MG63 (cell line): ENCODE data around the gene EBP. TPM values are rescaled to one million over a fixed set of nuclear protein-coding genes. Genes with fewer than 3 reads are reported as not detected.
A peak's percentile ranks its signal among the peaks of the same experiment; 100 is the strongest.

ENCODE experiments used
- DNase-seq: peaks from one replicate; pipeline ENCODE4 v3.0.0-alpha.2; 2020
- H3K27me3 ChIP-seq: fragments of 250-450 bp; sonication (Bioruptor Pico); 2 replicates; pipeline ENCODE4 v1.5.1; 2020; ENCODE audit warnings: mild to moderate bottlenecking, moderate library complexity
- H3K36me3 ChIP-seq: fragments of 250-450 bp; sonication (Bioruptor Pico); 2 replicates; pipeline ENCODE4 v1.5.1; 2020; ENCODE audit warnings: mild to moderate bottlenecking, moderate library complexity
- H3K4me3 ChIP-seq: fragments of 250-450 bp; sonication (Bioruptor Pico); 2 replicates; pipeline ENCODE4 v1.5.1; 2020; ENCODE audit warnings: mild to moderate bottlenecking, moderate library complexity
- H3K9me3 ChIP-seq: fragments of 250-450 bp; sonication (Bioruptor Pico); 2 replicates; pipeline ENCODE4 v1.5.1; 2020; ENCODE audit warnings: mild to moderate bottlenecking, moderate library complexity
- total RNA-seq: library from RNA; depleted of rRNA; stranded (reverse); fragments of >200 nt; shearing (Covaris generic); gene quantifications from 2 replicates; pipeline ENCODE4 v1.2.3, GENCODE V29; 2014; ENCODE audit warnings: low replicate concordance

The EBP gene
- total RNA-seq, 1 experiment from 2014 or later, result 32.9 TPM

DNA sequence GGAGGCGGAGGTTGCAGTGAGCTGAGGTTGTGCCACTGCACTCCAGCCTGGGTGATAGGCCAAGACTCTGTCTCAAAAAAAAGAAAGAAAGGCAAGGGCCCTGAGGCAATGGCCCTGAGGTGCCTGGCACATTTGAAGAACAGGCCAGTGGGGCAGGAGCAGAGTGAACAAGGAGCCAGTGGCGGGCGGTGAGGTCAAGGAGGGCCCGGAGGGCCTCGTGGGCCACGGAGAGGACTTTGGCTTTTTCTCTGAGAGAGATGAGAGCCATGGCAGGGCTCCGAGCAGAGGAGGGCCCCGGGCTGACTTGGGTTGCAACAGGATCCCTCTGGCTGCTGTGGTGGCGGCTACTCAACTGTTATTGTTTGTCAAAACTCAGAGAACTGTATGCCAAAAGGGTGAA is 32.3 kb upstream of the EBP start:
- H3K36me3 ChIP-seq, result no peaks in the 10 kb centered on the region
- no peak for DNase-seq
- no peaks in the 10 kb centered on the region for H3K9me3 ChIP-seq
- H3K27me3 ChIP-seq, result no peaks in the 10 kb centered on the region
- H3K4me3 ChIP-seq, result no peak overlapping the region

DNA sequence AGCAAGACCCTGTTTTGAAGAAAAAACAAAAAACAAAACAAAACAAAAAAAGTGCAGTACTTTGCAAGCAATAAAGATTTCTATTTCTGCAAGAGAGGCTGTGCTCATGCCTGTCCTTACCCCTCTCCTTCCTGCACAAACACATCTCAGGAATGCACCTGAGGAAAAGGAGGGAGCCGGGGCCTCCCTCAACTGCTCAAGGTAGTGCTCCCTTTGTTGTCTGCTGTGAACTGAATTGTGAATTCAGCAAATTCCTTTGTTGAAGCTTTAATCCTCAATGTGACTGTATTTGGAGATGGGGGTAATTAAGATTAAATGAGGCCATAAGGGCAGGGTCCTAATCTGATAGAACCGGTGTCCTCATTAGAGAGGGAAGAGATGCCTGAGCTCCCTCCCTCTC is 31.7 kb upstream of the EBP start:
- Histone ChIP-seq H3K4me3 (no peak overlapping the region), H3K9me3 (no peaks in the 10 kb centered on the region), H3K27me3 (no peaks in the 10 kb centered on the region), H3K36me3 (no peaks in the 10 kb centered on the region)
- no peak for DNase-seq

DNA sequence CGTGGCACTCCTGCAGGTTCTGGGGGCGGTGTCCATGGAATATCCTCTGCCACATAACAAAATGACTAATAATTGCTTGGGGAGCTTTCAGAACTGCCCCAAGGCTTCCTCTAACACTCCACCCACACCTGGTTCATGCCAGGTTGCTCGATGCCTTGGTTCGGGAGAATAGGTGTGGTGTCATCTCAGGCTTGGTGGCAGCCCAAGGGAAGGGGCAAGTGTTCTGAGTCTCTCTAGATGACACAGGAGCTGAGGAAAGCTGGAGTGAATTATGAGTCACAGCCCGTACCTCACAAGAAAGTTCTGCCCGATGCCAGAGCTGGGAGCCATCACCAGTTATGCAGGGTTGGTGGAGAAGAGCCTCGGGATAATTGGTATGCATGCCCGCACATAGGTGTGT is 30.9 kb upstream of the EBP start:
- Histone ChIP-seq H3K36me3 (no peaks in the 10 kb centered on the region), H3K9me3 (no peaks in the 10 kb centered on the region), H3K27me3 (no peaks in the 10 kb centered on the region), H3K4me3 (no peak overlapping the region)
- DNase-seq, result no peak

DNA sequence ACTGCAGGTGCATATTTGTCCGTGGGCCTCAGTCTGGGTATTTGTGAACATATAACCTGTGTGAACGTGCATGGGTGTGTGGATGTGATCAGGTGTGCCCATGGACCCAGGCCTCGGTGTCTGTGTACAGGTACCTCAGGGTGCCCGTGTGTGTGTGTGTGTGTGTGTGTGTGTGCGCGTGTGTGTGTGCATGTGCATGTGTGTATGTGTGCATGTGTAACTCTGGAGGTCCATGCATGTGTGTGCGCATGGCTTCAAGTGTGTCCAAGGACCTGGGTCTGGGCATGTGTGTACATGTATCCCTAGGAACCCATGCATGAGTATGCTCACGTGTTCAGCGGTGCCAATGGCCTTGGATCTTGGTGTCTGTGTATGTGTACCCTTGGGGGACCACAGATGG is 29.8 kb upstream of the EBP start:
- no peaks in the 10 kb centered on the region for H3K36me3 ChIP-seq
- no peak for DNase-seq
- H3K4me3 ChIP-seq, result no peak overlapping the region
- no peaks in the 10 kb centered on the region for H3K9me3 ChIP-seq
- H3K27me3 ChIP-seq, result no peaks in the 10 kb centered on the region

DNA sequence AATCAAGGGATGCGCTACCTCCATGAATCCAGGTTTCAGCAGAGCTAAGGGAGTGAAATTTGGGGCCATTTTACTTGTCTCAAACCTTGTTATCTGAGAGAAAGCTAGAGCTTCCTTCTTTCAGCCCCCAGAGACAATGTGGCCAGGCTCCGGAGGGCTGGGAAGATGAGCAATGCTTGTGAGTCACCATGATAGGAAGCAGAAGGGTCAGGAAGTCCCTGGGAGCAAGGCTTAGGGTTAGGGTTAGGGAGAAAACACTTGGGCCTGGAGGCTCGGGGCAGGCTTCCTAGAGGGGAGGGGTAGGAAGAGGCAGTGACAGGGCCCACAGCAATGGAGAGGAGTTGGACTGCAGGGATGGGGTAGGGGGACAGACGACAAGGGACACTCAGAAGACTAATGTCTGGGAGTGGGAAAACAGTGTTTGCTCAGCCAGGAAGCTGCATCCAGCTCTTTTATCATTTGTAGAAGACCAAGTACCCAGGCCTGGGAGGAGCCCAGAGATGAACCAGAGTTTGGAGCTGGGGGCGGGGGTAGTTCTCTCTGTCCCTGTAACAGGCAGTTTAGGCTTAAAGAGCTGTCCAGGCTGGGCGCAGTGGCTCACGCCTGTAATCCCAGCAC is 29.2 kb upstream of the EBP start:
- Histone ChIP-seq H3K4me3 (no peak overlapping the region), H3K36me3 (no peaks in the 10 kb centered on the region), H3K9me3 (no peaks in the 10 kb centered on the region), H3K27me3 (no peaks in the 10 kb centered on the region)
- DNase-seq, result peak; percentile 51

DNA sequence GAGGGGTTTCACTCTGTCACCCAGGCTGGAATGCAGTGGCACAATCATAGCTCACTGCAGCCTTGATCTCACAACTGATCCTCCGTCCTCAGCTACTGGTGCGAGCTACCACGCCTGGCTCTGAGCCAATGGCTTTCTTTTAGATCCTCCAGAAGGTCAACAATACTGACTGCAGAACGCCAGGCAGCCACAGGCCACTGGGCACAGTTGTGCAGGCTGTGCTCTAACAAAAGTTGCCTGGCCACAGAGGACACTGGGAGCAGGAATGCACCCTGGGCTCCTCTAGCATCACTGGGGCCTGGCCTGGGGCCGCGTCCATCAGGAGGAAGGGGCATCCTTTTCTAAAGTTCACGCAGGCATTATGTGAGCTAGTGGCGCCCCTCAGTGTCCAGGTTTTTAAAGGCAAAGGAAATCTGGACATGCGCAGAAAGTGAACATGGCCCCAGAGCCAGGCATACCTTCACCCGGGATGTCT is 27.7 kb upstream of the EBP start:
- DNase-seq, result no peak
- H3K36me3 ChIP-seq, result no peaks in the 10 kb centered on the region
- H3K27me3 ChIP-seq, result no peaks in the 10 kb centered on the region
- H3K4me3 ChIP-seq, result no peak overlapping the region
- no peaks in the 10 kb centered on the region for H3K9me3 ChIP-seq

DNA sequence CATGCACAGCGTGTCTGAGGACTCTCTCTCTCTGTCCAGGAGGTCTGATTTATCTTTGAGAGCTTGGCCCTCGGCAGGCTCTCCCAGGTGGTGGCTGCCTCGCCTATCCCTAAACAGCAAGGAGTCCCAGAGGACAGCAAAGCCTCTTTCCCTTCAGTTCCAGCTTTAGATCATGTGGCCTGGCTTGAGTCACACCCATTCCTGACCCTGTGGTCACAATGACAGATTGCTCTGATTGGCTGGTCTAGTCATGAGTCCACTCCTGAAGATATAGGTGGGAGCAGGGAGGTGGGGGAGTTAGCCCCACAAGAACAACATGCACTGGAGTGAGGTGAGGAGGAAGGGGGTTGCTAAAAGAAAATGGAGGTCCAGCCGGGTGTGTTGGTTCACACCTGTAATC is 24.9 kb upstream of the EBP start:
- no peaks in the 10 kb centered on the region for H3K27me3 ChIP-seq
- no peak for DNase-seq
- H3K36me3 ChIP-seq, result no peaks in the 10 kb centered on the region
- H3K9me3 ChIP-seq, result no peaks in the 10 kb centered on the region
- H3K4me3 ChIP-seq, result no peak overlapping the region

DNA sequence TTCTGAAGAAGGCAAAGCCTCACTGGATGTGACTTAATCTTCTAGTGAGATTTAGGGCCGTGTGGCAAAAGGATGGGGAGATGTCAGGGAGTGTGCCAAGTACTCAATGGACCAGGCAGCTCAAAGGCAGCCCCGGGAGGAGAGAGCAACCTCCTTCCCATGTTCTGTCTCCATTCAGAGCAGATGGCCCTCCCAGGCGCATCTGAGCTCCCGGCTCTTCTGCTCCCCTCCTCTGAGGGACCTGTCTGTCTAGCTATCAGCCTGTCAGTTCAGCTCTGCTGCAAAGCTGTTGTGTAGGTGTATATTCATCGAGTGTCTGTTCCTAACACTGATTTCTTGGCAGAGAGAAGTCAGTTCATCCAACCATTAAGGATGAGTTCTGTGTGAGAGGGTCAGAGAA is 23.7 kb upstream of the EBP start:
- no peaks in the 10 kb centered on the region for H3K27me3 ChIP-seq
- no peak for DNase-seq
- no peak overlapping the region for H3K4me3 ChIP-seq
- H3K9me3 ChIP-seq, result no peaks in the 10 kb centered on the region
- no peaks in the 10 kb centered on the region for H3K36me3 ChIP-seq

DNA sequence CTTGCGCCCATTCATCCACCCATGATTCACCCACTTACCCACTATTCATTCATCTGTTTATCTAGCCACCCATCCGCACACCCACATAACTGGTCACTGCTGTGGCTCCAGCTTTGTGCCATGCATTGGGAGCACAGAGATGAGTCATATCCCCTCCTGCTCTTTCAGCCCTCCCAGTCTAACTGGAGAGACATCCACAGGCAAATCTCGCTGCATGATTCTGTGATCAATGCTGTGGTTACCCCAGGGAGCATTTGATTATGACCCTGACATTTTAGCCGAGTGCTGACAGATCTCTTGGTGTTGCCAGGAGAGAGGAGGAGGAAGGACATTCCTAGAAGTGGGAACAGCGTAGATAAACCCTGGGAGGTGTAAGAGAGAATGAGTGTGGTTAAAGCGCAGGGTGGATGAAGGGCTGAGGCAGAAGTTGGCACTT is 23.2 kb upstream of the EBP start:
- Histone ChIP-seq H3K9me3 (no peaks in the 10 kb centered on the region), H3K27me3 (no peaks in the 10 kb centered on the region), H3K4me3 (no peak overlapping the region), H3K36me3 (no peaks in the 10 kb centered on the region)
- peak; percentile 81 for DNase-seq

DNA sequence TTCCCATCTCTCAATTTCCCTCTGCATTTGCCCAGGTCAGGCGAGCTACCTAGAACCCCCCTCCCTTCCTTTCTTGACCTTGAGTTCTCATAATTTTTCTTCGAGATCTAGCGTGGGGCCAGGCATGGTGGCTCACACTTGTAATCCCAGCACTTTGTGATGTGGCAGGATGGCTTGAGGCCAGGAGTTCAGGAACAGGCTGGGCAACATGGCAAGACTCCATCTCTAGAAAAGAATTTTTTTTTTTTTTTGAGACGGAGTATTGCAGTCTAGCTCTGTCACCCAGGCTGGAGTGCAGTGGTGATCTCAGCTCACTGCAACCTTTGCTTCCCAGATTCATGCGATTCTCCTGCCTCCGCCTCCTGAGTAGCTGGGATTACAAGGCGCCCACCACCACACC is 17.3 kb upstream of the EBP start:
- Histone ChIP-seq H3K36me3 (no peaks in the 10 kb centered on the region), H3K27me3 (no peaks in the 10 kb centered on the region), H3K4me3 (no peak overlapping the region), H3K9me3 (no peaks in the 10 kb centered on the region)
- DNase-seq, result no peak

DNA sequence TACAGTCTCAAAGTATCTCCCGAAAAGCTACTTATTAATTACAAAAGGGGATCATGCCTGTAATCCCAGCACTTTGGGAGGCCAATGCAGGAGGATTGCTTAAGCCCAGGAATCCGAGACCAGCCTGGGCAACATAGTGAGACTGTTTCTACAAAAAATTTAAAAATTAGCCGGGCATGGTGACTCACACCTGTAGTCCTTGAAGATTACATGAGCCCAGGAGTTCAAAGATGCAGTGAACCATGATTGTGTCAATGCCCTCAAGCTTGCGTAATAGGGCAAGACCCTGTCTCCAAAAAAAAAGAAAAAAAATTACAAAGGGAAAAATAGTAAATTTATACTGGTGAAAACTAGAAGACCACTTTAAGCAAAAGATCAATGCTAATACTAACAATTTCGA is 16.1 kb upstream of the EBP start:
- H3K9me3 ChIP-seq, result no peaks in the 10 kb centered on the region
- DNase-seq, result no peak
- H3K4me3 ChIP-seq, result no peak overlapping the region
- H3K36me3 ChIP-seq, result no peaks in the 10 kb centered on the region
- H3K27me3 ChIP-seq, result no peaks in the 10 kb centered on the region

DNA sequence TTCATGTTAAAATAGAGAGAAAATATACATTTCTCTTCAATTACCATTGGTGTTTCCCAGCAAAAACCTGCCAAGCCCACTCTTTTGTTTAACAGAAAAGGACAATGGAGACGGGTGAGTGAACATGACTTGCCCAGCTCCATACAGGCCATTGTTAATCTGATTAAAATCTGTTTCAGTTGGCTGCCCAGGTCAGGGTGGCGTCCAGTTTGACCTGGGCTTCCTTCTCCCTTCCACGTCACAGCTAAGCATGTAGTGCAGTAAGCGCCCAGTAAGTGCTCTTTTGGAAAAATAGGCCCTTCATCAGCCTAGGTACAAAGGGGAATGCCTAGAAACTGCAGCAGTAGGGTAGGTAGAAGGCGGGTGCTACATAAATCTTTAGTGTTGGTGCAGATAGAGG is 14.4 kb upstream of the EBP start:
- DNase-seq, result no peak
- Histone ChIP-seq H3K27me3 (no peaks in the 10 kb centered on the region), H3K4me3 (no peak overlapping the region), H3K9me3 (no peaks in the 10 kb centered on the region), H3K36me3 (no peaks in the 10 kb centered on the region)

DNA sequence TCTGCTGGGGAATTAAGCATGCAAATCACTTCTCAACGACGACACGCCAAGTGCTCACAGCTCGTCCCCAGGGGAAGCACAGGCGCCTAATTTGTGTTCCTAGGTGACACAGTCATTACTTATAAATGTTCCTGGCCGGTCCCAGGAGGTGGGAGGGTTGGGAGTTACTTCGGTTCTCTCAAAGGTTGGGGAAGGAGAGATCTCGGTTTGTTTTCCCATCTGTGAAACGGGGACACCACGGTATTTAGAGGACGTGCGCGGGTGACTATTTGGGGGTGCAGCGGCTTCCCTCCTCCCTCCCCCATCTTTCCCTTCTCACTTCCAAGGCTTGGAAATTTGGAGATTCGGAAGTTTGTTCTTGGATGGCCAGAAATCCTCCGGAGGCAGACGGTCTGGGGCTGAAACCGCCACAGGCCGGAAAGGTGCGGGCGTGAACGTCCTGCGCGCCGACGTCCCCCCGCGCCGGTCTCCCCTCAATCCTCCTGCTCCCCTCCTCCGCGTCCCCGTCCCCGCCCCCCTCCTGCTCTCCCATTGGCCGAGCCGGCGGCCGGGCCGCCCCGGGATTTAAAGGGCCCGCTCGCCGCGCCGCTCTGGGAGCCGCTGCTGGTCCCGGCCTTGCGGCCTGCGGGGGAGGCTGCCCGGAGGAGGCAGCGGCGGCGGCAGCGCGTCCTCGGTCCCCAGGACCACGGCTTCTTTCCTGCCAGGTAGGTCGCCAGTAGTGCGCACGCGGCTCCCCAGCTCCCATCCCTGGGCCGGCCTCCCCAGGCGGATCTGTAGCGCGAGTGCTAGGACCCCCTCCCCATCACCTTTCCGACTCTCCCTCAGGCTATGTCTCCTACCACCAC is 13.0 kb upstream of the EBP start, which contains the start of gene PORCN:
TSS of gene PORCN (plus strand) at position 593 of the 845 bp plus-strand sequence. CDS start 829 bp downstream, outside the sequence.
- peak; percentile 76 for DNase-seq
- Histone ChIP-seq H3K9me3 (no peaks in the 10 kb centered on the region), H3K4me3 (peak within 1 kb of the TSS; percentile 59), H3K27me3 (no peaks in the 10 kb centered on the region), H3K36me3 (no peaks in the 10 kb centered on the region)

DNA sequence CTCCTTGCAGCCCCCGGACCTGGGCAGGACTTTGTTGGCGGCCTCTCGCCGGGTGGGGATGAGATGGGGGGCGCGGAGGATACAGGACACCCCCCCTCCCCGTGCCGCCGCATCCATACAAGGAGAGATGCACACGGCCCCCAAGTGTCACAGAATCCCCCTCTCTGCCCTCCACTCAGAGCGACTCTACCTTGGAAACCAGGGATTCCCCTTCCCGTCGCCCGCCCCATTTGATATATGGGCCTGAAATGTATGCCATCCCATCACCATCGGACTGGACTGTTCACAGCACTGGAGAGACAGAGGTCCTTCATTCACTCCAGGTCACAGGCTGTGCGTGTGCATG is 12.4 kb upstream of the EBP start:
- no peaks in the 10 kb centered on the region for H3K27me3 ChIP-seq
- H3K36me3 ChIP-seq, result no peaks in the 10 kb centered on the region
- DNase-seq, result no peak
- H3K4me3 ChIP-seq, result peak overlapping the region; percentile 59
- H3K9me3 ChIP-seq, result no peaks in the 10 kb centered on the region

DNA sequence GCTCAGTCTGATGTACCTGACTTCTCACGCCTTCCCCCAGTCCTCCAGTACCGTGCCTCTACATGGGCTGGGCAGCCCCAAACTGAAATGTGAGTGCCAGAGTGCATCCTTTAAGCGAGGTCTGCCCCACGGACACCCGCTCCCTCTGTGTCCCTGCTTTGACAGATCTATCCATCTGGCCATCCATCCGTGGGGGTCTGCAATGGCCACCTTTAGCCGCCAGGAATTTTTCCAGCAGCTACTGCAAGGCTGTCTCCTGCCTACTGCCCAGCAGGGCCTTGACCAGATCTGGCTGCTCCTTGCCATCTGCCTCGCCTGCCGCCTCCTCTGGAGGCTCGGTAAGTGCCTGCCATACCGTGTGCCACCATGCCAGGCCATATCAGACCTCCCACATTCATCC is 12.0 kb upstream of the EBP start:
- H3K9me3 ChIP-seq, result no peaks in the 10 kb centered on the region
- H3K4me3 ChIP-seq, result peak overlapping the region; percentile 59; the same call in 1 of the 2 replicates
- H3K27me3 ChIP-seq, result no peaks in the 10 kb centered on the region
- no peak for DNase-seq
- no peaks in the 10 kb centered on the region for H3K36me3 ChIP-seq

DNA sequence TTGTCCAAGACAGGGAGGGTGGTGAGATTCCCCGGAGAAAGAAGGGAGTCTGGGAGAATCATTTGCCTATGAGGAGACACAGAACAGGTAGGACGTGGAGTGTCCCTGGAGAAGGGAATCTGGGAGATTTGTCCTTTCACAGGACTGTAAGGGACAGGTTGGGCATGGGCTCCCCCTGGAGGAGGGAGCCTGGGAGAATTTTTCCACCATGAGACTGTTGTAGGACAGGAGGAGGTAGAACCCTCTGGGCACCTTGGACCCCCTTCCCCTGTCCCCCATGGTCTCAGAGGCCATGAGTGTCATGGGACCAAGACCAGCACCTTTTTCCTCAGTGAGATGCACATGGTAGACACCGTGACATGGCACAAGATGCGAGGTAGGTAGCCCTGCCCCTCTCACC is 10.0 kb upstream of the EBP start:
- DNase-seq, result no peak
- Histone ChIP-seq H3K4me3 (no peak overlapping the region), H3K36me3 (no peaks in the 10 kb centered on the region), H3K9me3 (no peaks in the 10 kb centered on the region), H3K27me3 (no peaks in the 10 kb centered on the region)

DNA sequence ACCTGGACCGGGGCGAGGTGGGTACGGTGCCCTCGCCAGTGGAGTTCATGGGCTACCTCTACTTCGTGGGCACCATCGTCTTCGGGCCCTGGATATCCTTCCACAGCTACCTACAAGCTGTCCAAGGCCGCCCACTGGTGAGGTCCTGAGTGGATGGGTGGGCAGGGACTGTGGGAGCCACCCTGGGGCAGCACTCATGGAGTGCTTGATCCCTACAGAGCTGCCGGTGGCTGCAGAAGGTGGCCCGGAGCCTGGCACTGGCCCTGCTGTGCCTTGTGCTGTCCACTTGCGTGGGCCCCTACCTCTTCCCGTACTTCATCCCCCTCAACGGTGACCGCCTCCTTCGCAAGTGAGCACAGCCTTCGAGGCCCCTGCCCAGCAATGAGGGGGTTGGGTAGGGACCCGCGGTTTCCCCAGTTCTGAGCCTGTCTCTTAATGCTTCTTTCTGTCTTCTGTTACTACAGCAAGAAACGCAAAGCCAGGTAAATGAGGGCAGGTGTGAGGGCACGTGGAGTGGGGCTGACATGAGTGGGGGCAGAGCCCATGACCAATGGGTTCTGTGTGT is 9.2 kb upstream of the EBP start:
- DNase-seq, result no peak
- no peak overlapping the region for H3K4me3 ChIP-seq
- no peaks in the 10 kb centered on the region for H3K9me3 ChIP-seq
- no peaks in the 10 kb centered on the region for H3K36me3 ChIP-seq
- H3K27me3 ChIP-seq, result no peaks in the 10 kb centered on the region

DNA sequence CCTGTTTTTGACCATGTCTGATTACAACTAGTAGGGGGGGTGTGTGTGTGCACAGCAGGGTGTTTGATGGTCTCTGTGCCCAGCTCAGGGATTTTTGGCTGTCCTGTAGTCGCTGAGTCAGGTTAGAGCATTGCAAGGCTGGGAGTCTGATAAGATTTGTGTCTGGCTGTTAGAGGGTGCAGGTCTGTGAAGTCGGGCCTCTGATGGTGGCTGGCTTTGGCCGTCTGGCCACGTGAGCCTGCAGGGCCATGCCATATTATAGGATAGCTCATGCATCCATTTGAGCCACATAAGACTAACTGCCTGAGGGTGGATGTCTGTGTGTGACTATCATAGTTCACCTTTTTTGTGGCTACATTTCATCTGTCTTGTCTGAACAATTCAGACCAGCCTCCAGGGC is 7.9 kb upstream of the EBP start:
- no peaks in the 10 kb centered on the region for H3K9me3 ChIP-seq
- no peak overlapping the region for H3K4me3 ChIP-seq
- H3K36me3 ChIP-seq, result no peaks in the 10 kb centered on the region
- no peak for DNase-seq
- H3K27me3 ChIP-seq, result no peaks in the 10 kb centered on the region
